ENCODE measurements around the gene DHPS.
"Not testable (repeated sequence)": the region's sequence is repeated elsewhere in the genome, so short reads cannot be mapped to it uniquely, and the experiment has no call there.

Gene DHPS

DNA sequence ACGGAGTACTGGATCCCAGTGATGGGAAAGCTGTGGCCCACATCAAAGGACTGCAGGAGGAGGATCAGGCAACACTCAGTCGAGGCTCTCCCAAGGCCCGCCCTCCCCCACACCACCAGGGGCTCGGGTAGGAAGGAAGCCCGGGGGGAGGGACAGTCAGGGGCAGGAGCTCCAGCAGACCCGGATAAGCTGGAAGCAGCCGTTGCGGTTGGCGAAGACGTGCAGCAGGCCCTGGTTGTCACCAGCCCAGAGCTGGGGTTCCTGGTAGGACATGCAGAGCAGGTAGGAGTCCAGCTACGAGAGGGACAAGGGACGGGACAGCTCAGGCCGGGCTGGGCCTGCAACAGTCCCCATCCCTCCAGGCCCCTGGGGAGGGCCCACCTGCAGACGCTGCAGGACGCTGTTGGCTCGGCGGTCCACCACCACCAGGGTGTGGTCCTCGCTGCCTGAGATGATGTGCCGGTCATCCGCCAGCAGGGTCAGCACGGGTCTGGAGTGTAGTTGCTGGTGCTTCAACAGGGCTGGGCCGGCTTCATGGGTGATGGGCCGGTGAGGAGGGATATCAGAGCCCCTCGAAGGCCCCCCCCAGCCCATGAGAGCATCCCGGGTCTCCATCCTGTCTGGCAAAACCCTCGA, 8.0 kb upstream of the DHPS start:
- TF ChIP-seq, protein P1, sequence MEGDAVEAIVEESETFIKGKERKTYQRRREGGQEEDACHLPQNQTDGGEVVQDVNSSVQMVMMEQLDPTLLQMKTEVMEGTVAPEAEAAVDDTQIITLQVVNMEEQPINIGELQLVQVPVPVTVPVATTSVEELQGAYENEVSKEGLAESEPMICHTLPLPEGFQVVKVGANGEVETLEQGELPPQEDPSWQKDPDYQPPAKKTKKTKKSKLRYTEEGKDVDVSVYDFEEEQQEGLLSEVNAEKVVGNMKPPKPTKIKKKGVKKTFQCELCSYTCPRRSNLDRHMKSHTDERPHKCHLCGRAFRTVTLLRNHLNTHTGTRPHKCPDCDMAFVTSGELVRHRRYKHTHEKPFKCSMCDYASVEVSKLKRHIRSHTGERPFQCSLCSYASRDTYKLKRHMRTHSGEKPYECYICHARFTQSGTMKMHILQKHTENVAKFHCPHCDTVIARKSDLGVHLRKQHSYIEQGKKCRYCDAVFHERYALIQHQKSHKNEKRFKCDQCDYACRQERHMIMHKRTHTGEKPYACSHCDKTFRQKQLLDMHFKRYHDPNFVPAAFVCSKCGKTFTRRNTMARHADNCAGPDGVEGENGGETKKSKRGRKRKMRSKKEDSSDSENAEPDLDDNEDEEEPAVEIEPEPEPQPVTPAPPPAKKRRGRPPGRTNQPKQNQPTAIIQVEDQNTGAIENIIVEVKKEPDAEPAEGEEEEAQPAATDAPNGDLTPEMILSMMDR (IDR thresholded peaks at IDR 0.05; ENCODE audit: extremely low read depth, insufficient read depth, missing control alignments) = no peak
- in situ Hi-C loops (cut with MboI; ENCODE audit: low pct_unique_long_range_greater_than_20kb, low sequenced_read_pairs, unreplicated experiment) = no loop called here
- DNase-seq (ENCODE audit: low spot score) = no peak

DNA sequence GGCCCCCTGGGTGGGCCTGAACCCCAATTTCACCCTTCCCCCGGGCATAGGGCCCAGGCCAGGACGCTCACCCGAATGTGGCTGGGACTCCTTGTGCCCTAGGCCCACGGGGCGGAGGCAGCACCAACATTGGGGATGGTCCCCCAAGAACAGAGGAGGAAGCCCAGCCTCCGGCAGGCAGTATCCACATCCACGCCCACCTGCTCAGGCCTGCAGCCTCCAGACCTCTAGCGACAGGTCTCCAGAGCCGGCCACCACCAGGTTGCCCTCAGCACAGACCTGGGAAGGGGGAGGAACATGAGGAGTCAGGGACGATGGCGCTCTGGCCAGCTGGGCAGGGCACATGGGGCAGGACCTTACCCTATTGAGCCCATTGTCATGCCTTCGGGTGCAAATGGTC, 7.3 kb upstream of the DHPS start:
- no peak for DNase-seq (ENCODE audit: low spot score)
- TF ChIP-seq, protein P1 (IDR thresholded peaks at IDR 0.05; ENCODE audit: extremely low read depth, insufficient read depth, missing control alignments) = no peak
- in situ Hi-C loops (cut with MboI; ENCODE audit: low pct_unique_long_range_greater_than_20kb, low sequenced_read_pairs, unreplicated experiment) = no loop called here

DNA sequence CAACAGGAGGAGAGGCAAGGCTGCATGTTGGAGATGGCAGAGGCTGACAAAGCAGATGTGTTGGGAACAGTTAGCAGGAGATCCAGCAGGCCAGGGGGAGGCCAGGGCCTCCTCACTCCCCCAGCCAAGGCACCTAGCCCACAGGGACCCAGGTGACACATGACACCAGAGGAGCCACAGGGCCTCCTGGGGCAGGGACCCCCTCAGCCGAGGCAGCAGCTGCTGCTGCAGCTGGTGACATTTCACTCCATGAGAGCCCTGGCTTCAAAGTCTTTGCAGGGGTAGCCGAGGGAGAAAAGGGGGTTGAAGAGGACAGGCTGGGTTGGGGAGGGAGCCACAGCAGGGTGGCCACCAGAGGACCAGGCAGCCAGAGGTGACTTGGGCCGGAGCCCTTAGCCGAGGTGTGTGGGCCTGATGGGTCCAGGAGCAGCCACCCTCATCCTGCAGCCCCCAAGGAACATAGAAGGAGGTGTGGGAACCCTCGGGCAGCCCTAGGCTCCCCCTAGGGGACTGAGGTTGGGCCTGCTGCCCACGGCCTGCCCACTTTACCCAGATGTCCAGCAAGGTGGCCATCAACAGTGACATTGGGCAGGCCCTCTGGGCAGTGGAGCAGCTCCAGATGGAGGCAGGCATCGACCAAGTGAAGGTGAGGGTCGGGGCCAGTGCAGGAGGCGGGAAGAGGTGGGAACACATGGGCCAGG, 6.0 kb upstream of the DHPS start, which contains the start of gene GNG14:
Gene GNG14 (plus strand): TSS at position 503 of the 701 bp plus-strand sequence. CDS start 51 bp downstream, at position 554.
- TF ChIP-seq, protein P1 (IDR thresholded peaks at IDR 0.05; ENCODE audit: extremely low read depth, insufficient read depth, missing control alignments) = no peak
- in situ Hi-C loops (cut with MboI; ENCODE audit: low pct_unique_long_range_greater_than_20kb, low sequenced_read_pairs, unreplicated experiment) = no loop called here

DNA sequence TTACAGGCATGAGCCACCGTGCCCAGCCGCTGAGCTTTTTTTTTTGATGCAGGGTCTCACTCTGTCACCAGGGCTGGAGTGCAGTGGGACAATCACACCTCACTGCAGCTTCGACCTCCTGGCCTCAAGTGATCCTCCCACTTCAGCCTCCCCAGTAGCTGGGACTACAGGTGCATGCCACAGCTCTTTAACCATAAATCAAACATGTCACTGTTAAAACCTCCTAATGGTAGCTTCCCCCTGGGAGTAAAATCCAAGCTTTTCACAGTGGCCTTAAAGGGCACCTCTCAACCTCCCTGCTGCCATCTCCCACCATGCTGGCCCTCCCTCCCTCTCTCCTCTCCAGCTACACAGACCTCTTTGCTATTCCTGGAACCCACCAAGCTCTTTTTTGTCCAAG, 4.2 kb upstream of the DHPS start:
- in situ Hi-C loops (cut with MboI; ENCODE audit: low pct_unique_long_range_greater_than_20kb, low sequenced_read_pairs, unreplicated experiment) = no loop called here
- TF ChIP-seq, protein P1 (IDR thresholded peaks at IDR 0.05; ENCODE audit: extremely low read depth, insufficient read depth, missing control alignments) = no peak

More for the DNA sequence above, 6.0 kb upstream of the DHPS start, which contains the start of gene GNG14:
- no peak for DNase-seq (ENCODE audit: low spot score)

DNA sequence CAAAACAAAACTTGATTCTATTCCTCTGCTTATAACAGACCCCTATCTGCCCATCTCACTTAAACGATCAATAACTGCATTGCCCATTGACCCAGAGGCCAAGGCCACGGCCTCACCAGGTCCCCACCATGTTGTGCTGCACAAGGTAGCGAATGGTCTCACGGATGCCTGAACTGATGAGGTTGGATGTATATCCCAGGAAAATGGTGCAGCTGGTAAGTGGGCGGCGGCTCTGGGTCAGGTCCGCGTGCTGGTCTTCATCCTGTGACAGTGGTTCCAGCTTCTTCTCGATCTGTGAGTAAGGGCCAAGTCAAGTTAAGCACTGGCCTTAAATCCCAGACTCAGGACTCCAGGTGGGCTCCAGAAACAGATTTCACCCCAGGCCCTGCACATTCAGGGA, 1.6 kb downstream of the DHPS start:
- no peak for DNase-seq (ENCODE audit: low spot score)
- in situ Hi-C loops (cut with MboI; ENCODE audit: low pct_unique_long_range_greater_than_20kb, low sequenced_read_pairs, unreplicated experiment) = no loop called here
- TF ChIP-seq, protein P1 (IDR thresholded peaks at IDR 0.05; ENCODE audit: extremely low read depth, insufficient read depth, missing control alignments) = no peak

More for the DNA sequence above, 4.2 kb upstream of the DHPS start:
- DNase-seq (ENCODE audit: low spot score) = no peak

DNA sequence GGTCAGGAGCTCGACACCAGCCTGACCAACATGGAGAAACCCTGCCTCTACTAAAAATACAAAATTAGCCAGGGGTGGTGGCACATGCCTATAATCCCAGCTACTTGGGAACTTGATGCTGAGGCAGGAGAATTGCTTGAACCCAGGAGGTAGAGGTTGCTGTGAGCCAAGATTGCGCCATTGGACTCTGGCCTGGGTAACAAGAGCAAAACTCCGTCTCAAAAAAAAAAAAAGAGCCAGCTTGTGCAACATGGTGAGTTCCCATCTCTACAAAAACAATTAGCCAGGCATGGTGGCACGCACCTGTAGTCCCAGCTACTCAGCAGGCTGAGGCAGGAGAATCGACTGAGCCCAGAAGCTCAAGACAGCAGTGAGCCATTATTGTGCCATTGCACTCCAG, 3.6 kb downstream of the DHPS start:
- in situ Hi-C loops (cut with MboI; ENCODE audit: low pct_unique_long_range_greater_than_20kb, low sequenced_read_pairs, unreplicated experiment) = loop anchor here (10.0 kb wide), 1 partner anchor 113 kb away; no protein-coding TSS in a partner anchor
- DNase-seq (ENCODE audit: low spot score) = not testable (repeated sequence)

DNA sequence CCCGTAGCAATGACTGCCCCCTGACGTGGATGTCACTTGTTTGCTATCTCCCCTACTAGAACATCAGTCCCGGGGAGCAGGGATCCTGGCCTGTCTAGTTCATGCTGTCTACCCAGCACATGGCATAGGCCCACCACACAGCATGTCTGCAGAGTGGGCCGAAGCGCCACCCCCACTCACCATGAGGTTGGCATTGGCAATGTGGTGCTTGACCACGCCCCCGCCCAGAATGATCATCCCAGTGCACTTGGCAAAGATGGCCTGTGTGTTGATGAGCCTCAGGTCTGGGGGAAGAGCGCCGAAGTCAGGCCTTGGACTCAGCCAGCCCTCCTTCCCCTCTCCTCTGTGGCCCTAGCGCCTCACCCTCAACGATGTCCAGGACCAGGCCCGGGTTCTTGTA, 4.8 kb downstream of the DHPS start:
- in situ Hi-C loops (cut with MboI; ENCODE audit: low pct_unique_long_range_greater_than_20kb, low sequenced_read_pairs, unreplicated experiment) = loop anchor here (10.0 kb wide), 1 partner anchor 112 kb away; no protein-coding TSS in a partner anchor
- TF ChIP-seq, protein P1 (IDR thresholded peaks at IDR 0.05; ENCODE audit: extremely low read depth, insufficient read depth, missing control alignments) = no peak
- DNase-seq (ENCODE audit: low spot score) = no peak

Measured in GM13977 (cell line).